GM12865 (cell line): Measurements from ENCODE around the gene TRAF3IP1.

ENCODE experiments used
- DNase-seq: peaks from one replicate; pipeline ENCODE4 v3.0.0; 2010; ENCODE audit warnings: low read depth
- H3K4me3 ChIP-seq: 2 replicates; pipeline ENCODE4 v1.5.1; 2011; ENCODE audit warnings: mild to moderate bottlenecking, low read depth, low read length, control low read depth
- CTCF ChIP-seq: IDR thresholded peaks from 2 replicates; pipeline ENCODE4 v1.5.1; 2011; ENCODE audit warnings: low read length, control low read depth, low read depth, inconsistent platforms; ENCODE audit not compliant: insufficient read depth; ENCODE audit errors: missing control alignments

The TRAF3IP1 gene

GRCh38 chr2:238358769-238359168 is 38.5 kb downstream of the TRAF3IP1 start:
- TF ChIP-seq CTCF, result no peak
- no peak overlapping the region for H3K4me3 ChIP-seq
- DNase-seq, result no peak

- no peak for TF ChIP-seq CTCF
- no peak for DNase-seq
- H3K4me3 ChIP-seq, result no peak overlapping the region
Measured at GRCh38 chr2:238359403-238359802, 39.1 kb downstream of the TRAF3IP1 start.

GRCh38 chr2:238361877-238362276 is 41.6 kb downstream of the TRAF3IP1 start:
- TF ChIP-seq CTCF, result no peak
- H3K4me3 ChIP-seq, result no peak overlapping the region
- DNase-seq, result no peak

GRCh38 chr2:238362626-238363025 is 42.3 kb downstream of the TRAF3IP1 start:
- H3K4me3 ChIP-seq, result no peak overlapping the region
- no peak for TF ChIP-seq CTCF
- DNase-seq, result no peak

- no peak for DNase-seq
- H3K4me3 ChIP-seq, result no peak overlapping the region
- no peak for TF ChIP-seq CTCF
Measured at GRCh38 chr2:238369591-238370040, 49.3 kb downstream of the TRAF3IP1 start.

- TF ChIP-seq CTCF, result no peak
- DNase-seq, result no peak
- H3K4me3 ChIP-seq, result no peak overlapping the region
Measured at GRCh38 chr2:238370094-238370822, 49.9 kb downstream of the TRAF3IP1 start.
